GM18867 (cell line): ENCODE measurements around the gene EPHA5.
"Not testable (repeated sequence)": the region's sequence is repeated elsewhere in the genome, so short reads cannot be mapped to it uniquely, and the experiment has no call there.

ENCODE experiments used
- ATAC-seq: cut with Tn5 transposase; IDR thresholded peaks from one replicate; pipeline ENCODE4 v1.9.1; 2021; ENCODE audit warnings: mild to moderate bottlenecking, moderate library complexity; ENCODE audit not compliant: unreplicated experiment

EPHA5 gene

GRCh38 chr4:65386927-65387326 is 283.4 kb downstream of the EPHA5 start:
- ATAC-seq = no peak

- no peak for ATAC-seq
These were observed 286.5 kb downstream of the EPHA5 start for GRCh38 chr4:65383589-65384305.

GRCh38 chr4:65381648-65382047 is 288.6 kb downstream of the EPHA5 start:
- ATAC-seq = no peak

- ATAC-seq = no peak
These were observed 299.6 kb downstream of the EPHA5 start for GRCh38 chr4:65370709-65371108.

- no peak for ATAC-seq
These were observed 303.0 kb downstream of the EPHA5 start for GRCh38 chr4:65367306-65367705.

- no peak for ATAC-seq
These were observed 311.4 kb downstream of the EPHA5 start for GRCh38 chr4:65358914-65359313.

GRCh38 chr4:65353098-65353497 is 317.2 kb downstream of the EPHA5 start:
- ATAC-seq = no peak

GRCh38 chr4:65344278-65344825 is 325.9 kb downstream of the EPHA5 start:
- no peak for ATAC-seq

- ATAC-seq = no peak
These were observed 326.9 kb downstream of the EPHA5 start for GRCh38 chr4:65343342-65343741.

GRCh38 chr4:65341557-65341956 is 328.7 kb downstream of the EPHA5 start:
- ATAC-seq = no peak

GRCh38 chr4:65340382-65341109 is 329.7 kb downstream of the EPHA5 start:
- ATAC-seq = no peak

- ATAC-seq = no peak
These were observed 332.9 kb downstream of the EPHA5 start for GRCh38 chr4:65337371-65337770.

- ATAC-seq = no peak
These were observed 333.8 kb downstream of the EPHA5 start for GRCh38 chr4:65336465-65336864.

GRCh38 chr4:65316534-65316933 is 353.8 kb downstream of the EPHA5 start:
- no peak for ATAC-seq

GRCh38 chr4:65311120-65311519 is 359.2 kb downstream of the EPHA5 start:
- no peak for ATAC-seq

GRCh38 chr4:65310586-65310985 is 359.7 kb downstream of the EPHA5 start:
- ATAC-seq = no peak

GRCh38 chr4:65308626-65309025 is 361.7 kb downstream of the EPHA5 start:
- not testable (repeated sequence) for ATAC-seq

- ATAC-seq = no peak
These were observed 368.1 kb downstream of the EPHA5 start for GRCh38 chr4:65302145-65302544.

GRCh38 chr4:65296246-65296645 is 374.0 kb downstream of the EPHA5 start:
- ATAC-seq = no peak

GRCh38 chr4:65287071-65287470 is 383.2 kb downstream of the EPHA5 start:
- ATAC-seq = no peak
